ENCODE measurements around the gene ANXA6. TPM values are rescaled to one million over a fixed set of nuclear protein-coding genes. Genes with fewer than 3 reads are reported as not detected.

The ANXA6 gene
- total RNA-seq, 4 donors from 2014 or later: 91.6 to 164 (median 142) TPM

GRCh38 chr5:151186538-151186937 lies 29.0 kb upstream of the ANXA6 start:
- ATAC-seq (no peak), DNase-seq (no peak)
- H3K36me3 ChIP-seq: peaks cover 0 to 52% of the 10 kb centered on the region in 2 donors

GRCh38 chr5:151186052-151186451 lies 28.5 kb upstream of the ANXA6 start:
- Histone ChIP-seq H3K36me3 (peaks cover 0 to 52% of the 10 kb centered on the region in 2 donors), H3K4me3 (no peak overlapping the region), H3K27me3 (no peaks in the 10 kb centered on the region), H3K9me3 (no peaks in the 10 kb centered on the region), H3K4me1 (no peaks in the 10 kb centered on the region), H3K27ac (no peak overlapping the region)
- ATAC-seq (no peak), DNase-seq (no peak)
- TF ChIP-seq POLR2A (IDR thresholded peaks at IDR 0.05): no peak
- TF ChIP-seq, protein P1, sequence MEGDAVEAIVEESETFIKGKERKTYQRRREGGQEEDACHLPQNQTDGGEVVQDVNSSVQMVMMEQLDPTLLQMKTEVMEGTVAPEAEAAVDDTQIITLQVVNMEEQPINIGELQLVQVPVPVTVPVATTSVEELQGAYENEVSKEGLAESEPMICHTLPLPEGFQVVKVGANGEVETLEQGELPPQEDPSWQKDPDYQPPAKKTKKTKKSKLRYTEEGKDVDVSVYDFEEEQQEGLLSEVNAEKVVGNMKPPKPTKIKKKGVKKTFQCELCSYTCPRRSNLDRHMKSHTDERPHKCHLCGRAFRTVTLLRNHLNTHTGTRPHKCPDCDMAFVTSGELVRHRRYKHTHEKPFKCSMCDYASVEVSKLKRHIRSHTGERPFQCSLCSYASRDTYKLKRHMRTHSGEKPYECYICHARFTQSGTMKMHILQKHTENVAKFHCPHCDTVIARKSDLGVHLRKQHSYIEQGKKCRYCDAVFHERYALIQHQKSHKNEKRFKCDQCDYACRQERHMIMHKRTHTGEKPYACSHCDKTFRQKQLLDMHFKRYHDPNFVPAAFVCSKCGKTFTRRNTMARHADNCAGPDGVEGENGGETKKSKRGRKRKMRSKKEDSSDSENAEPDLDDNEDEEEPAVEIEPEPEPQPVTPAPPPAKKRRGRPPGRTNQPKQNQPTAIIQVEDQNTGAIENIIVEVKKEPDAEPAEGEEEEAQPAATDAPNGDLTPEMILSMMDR (IDR thresholded peaks at IDR 0.05 in 4 of 5, conservative IDR thresholded peaks at IDR 0.05 in 1 of 5): no peak
- in situ Hi-C loops (cut with MboI; ENCODE audit: low sequenced_read_pairs in 4 of 4): no loop called here
- intact Hi-C loops (cut with DNase I; ENCODE audit: low total_unique reads): no loop called here

More at GRCh38 chr5:151186538-151186937, 29.0 kb upstream of the ANXA6 start:
- no peak overlapping the region for H3K4me3 ChIP-seq
- no peak overlapping the region for H3K27ac ChIP-seq
- in situ Hi-C loops (cut with MboI; ENCODE audit: low sequenced_read_pairs in 4 of 4) (no loop called here), intact Hi-C loops (cut with DNase I; ENCODE audit: low total_unique reads) (no loop called here)
- H3K4me1 ChIP-seq: peaks cover 0 to 4% of the 10 kb centered on the region in 2 donors
- no peaks in the 10 kb centered on the region for H3K27me3 ChIP-seq
- no peaks in the 10 kb centered on the region for H3K9me3 ChIP-seq
- TF ChIP-seq, protein P1 (IDR thresholded peaks at IDR 0.05 in 4 of 5, conservative IDR thresholded peaks at IDR 0.05 in 1 of 5): no peak
- TF ChIP-seq POLR2A (IDR thresholded peaks at IDR 0.05): no peak

DNA sequence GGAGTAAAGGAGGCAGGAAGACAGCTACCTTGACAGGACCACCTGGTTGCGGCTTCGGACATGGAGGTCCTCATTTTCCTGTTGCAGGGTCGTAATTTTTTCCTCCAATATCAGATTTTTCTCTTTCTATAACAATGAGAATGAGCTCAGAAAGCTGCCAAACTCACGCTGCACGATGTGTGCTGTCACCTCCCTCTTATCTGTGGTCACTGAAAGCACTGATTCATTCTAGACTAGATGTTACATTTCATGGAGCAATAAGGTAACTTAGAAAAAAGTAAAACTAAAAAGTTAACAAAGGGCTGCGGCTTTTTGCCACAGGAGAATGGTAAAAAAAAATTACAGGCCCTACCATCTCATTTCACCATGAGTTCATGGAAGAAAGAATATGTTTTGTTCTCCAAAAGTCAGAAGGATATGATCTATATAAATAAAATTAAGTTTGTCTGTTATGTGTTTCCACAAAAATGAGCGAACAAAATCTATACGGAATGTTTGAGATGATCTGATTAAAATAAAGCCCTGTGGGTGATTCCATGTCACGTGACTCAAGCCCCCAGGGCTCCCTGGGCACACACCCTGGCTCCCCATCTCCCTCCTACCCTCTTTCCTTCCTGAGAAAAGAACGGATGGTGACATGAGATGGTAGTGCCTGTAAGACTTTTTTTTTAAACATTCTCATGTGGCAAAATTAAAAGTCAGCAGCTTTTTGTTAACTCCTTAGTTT lies 26.9 kb upstream of the ANXA6 start:
- no peak overlapping the region for H3K4me3 ChIP-seq
- TF ChIP-seq POLR2A (IDR thresholded peaks at IDR 0.05): no peak
- TF ChIP-seq, protein P1 (IDR thresholded peaks at IDR 0.05 in 4 of 5, conservative IDR thresholded peaks at IDR 0.05 in 1 of 5): no peak
- H3K27me3 ChIP-seq: no peaks in the 10 kb centered on the region
- no peak for DNase-seq
- no peaks in the 10 kb centered on the region for H3K4me1 ChIP-seq
- H3K36me3 ChIP-seq: peaks cover 0 to 59% of the 10 kb centered on the region in 2 donors
- no peak overlapping the region for H3K27ac ChIP-seq
- intact Hi-C loops (cut with DNase I; ENCODE audit: low total_unique reads) (no loop called here), in situ Hi-C loops (cut with MboI; ENCODE audit: low sequenced_read_pairs in 4 of 4) (no loop called here)
- no peak for ATAC-seq
- no peaks in the 10 kb centered on the region for H3K9me3 ChIP-seq

DNA sequence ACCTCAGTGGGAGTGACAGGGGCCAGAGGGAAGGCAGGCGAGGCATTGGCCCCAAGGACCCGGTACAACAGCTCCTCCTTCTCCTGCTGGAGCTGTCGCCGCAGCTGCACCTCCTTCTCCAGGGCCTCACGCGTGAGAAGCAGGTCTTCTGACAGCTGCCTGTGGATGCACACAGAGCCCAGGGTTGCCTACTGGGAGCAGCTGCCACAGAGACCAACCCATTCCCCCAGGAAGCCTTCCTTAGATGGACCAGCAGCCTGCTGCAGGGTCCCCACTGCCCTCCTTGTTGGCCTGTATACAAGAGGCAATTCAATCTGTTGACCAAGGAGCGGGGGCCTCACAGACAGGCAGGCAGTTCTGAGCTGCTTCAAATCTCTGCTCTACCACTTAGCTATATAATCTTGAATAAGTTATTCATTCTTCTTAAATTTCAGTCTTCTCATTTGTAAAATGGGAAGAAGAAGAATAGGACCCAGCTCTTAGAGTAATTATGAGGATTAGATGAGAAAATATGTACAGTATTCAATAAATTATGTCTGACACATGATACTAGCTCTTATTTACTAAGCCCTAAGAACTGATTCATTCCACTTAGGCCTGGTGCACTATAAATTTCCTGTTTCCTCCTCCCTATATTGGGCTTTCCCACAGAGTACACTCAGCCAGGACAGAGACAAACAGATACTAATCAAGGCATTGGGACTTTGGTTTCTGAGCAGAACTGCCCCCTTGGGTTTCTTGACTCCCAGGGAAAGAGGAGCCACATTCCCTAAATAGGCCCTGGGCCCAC lies 26.1 kb upstream of the ANXA6 start:
- Histone ChIP-seq H3K4me3 (no peak overlapping the region), H3K4me1 (peaks cover 3 to 4% of the 10 kb centered on the region in 2 donors), H3K36me3 (peaks cover 0 to 57% of the 10 kb centered on the region in 2 donors), H3K27ac (no peak overlapping the region), H3K27me3 (no peaks in the 10 kb centered on the region), H3K9me3 (no peaks in the 10 kb centered on the region)
- DNase-seq (no peak), ATAC-seq (no peak)
- intact Hi-C loops (cut with DNase I; ENCODE audit: low total_unique reads): no loop called here
- TF ChIP-seq, protein P1 (IDR thresholded peaks at IDR 0.05 in 4 of 5, conservative IDR thresholded peaks at IDR 0.05 in 1 of 5): no peak
- no peak for TF ChIP-seq POLR2A (IDR thresholded peaks at IDR 0.05)
- in situ Hi-C loops (cut with MboI; ENCODE audit: low sequenced_read_pairs in 4 of 4): no loop called here

All from gastrocnemius medialis (tissue), 4 donors.